Heart right ventricle (tissue), 16 donors: ENCODE measurements around the gene PDCD2. TPM values are rescaled to one million over a fixed set of nuclear protein-coding genes. Genes with fewer than 3 reads are reported as not detected.

Experiments
- ATAC-seq, 8 donors: fragments of 200-7000 bp; cut with Tn5 transposase; one replicate each; pipeline ENCODE4 v1.9.1; 2020; ENCODE audit warnings: mild to moderate bottlenecking in 8 of 8, moderate library complexity in 8 of 8, moderate number of reproducible peaks in 1 of 8
- DNase-seq, 2 donors: peaks; one replicate each; pipeline ENCODE4 v3.0.0-alpha.2; 2020
- H3K27ac ChIP-seq, 10 donors: fragments of 200-600 bp; sonication (generic) in 2 of 10; one replicate each; pipeline versions ENCODE4 v1.5.0 to v1.8.0; 2020 to 2022; ENCODE audit warnings: mild to moderate bottlenecking in 3 of 10
- H3K27me3 ChIP-seq, 7 donors: fragments of 200-600 bp; one replicate each; pipeline ENCODE4 v1.8.0; 2021 to 2022; ENCODE audit warnings: mild to moderate bottlenecking in 2 of 7
- H3K36me3 ChIP-seq, 9 donors: fragments of 200-600 bp; sonication (generic) in 1 of 9; one replicate each; pipeline versions ENCODE4 v1.5.0 to v1.8.0; 2020 to 2022; ENCODE audit warnings: mild to moderate bottlenecking in 2 of 9
- H3K4me1 ChIP-seq, 9 donors: fragments of 200-600 bp; sonication (generic) in 1 of 9; one replicate each; pipeline versions ENCODE4 v1.5.0 to v1.8.0; 2020 to 2022; ENCODE audit warnings: mild to moderate bottlenecking in 4 of 9
- H3K4me3 ChIP-seq, 10 donors: fragments of 200-600 bp; sonication (generic) in 2 of 10; one replicate each; pipeline versions ENCODE4 v1.5.0 to v1.8.0; 2020 to 2022; ENCODE audit warnings: mild to moderate bottlenecking in 7 of 10, moderate library complexity in 2 of 10
- H3K9me3 ChIP-seq, 11 donors: fragments of 200-600 bp in 10 of 11; sonication (generic) in 2 of 11; one replicate each; pipeline versions ENCODE4 v1.5.0 to v1.8.0; 2013 to 2022; ENCODE audit warnings: mild to moderate bottlenecking in 2 of 11, control low read depth in 1 of 11, moderate library complexity in 1 of 11
- CTCF ChIP-seq, 9 donors: fragments of 200-600 bp; sonication (generic) in 2 of 9; IDR thresholded peaks; one replicate each; pipeline versions ENCODE4 v1.5.0 to v1.8.0; 2021 to 2022; ENCODE audit warnings: antibody characterized with exemption in 9 of 9, mild to moderate bottlenecking in 5 of 9, moderate library complexity in 1 of 9
- WGBS, 2 donors: extraction: QIAGEN DNeasy Blood & Tissue Kit; methylation state at CpG; one replicate each; pipeline ENCODE4 v1.1.7; 2013; ENCODE audit warnings: inconsistent platforms in 1 of 2; 5-methylcytosine and 5-hydroxymethylcytosine counted together
- intact Hi-C, 10 donors: fragments of 100-400 bp; cut with DNase I; formaldehyde crosslinking; loops; one replicate each; pipeline versions ENCODE4 v1.11.1 to v1.14.2; 2022
- polyA plus RNA-seq, 2 donors: library from polyadenylated mRNA; stranded (reverse); fragments of 200-250 nt; gene quantifications; one replicate each; pipeline ENCODE4 v1.2.3, GENCODE V29; 2013
- total RNA-seq, 10 donors: library from RNA; stranded (reverse); fragmentation: NEBNext Ultra II Directional in 3 of 10; extraction: Animal tissue kit (Norgen Biotek cat#: 25700) in 3 of 10; gene quantifications; one replicate each; pipeline versions ENCODE4 v1.2.1 to v1.2.4, GENCODE V29; 2021 to 2023
- donor health status: Arrhythmogenic right ventricular cardiomyopathy.
- donor health status: ischemic (EF 13 %, LVEDD 7.1; RV severe dilation, severe dysfunction).
- donor health status: healthy with polysubstance abuse.
- donor health status: DM: no; HTN: yes; CAD: no.
- donor health status: DM: no; HTN: no; CAD: no.
- donor health status: ischemic (EF 25% LVEDD 6.9; RV normal size, moderate dysfunction).
- donor health status: ischemic (EF 25% LVEDD 5.7; RV mildly dilated, moderate dysfunction).
- donor health status: healthy.
- donor health status: DM: yes; HTN: yes; CAD: no.
- donor health status: Ischemic cardiomyopathy.
- donor health status: ischemic (EF 35%, LVEDD 5.7; RV mildly dilated, moderate dysfunction).
- donor health status: nonischemic (EF 11% LVEDD 7.7; RV severe dilation, severe dysfunction).
- donor health status: DM: yes; HTN: yes; CAD: no.
- donor health status: PGD.
- donor health status: ischemic (EF 29% LVEDD 5.4; RV normal size, mild dysfunction).
- donor health status: nonischemic (EF 23%, LVEDD 6.1; RV moderate dilation, normal function).

PDCD2 gene
- total and polyA plus RNA-seq, 12 donors = 20.0 to 45.5 (median 34.0) TPM

GRCh38 chr6:170545405-170545804 is 39.0 kb downstream of the PDCD2 start:
- H3K4me1 ChIP-seq = peaks cover 9 to 78% (median 39%) of the 10 kb centered on the region in 9 donors
- WGBS, 2 donors = 13 to 14% methylated on average over 2 of the region's 2 CpGs
- H3K27ac ChIP-seq = no peak overlapping the region
- ATAC-seq = peak in 6 of 8 donors; percentile 66 to 90 (median 82)
- peaks cover 0 to 100% (median 65%) of the 10 kb centered on the region in 9 donors for H3K36me3 ChIP-seq
- no peaks in the 10 kb centered on the region for H3K9me3 ChIP-seq
- DNase-seq = no peak
- TF ChIP-seq CTCF (IDR thresholded peaks at IDR 0.05) = no peak
- intact Hi-C loops = no loop called here
- H3K4me3 ChIP-seq = no peak overlapping the region
- H3K27me3 ChIP-seq = no peaks in the 10 kb centered on the region

GRCh38 chr6:170542031-170542719 is 42.3 kb downstream of the PDCD2 start:
- ATAC-seq = no peak
- H3K4me1 ChIP-seq = peaks cover 3 to 54% (median 19%) of the 10 kb centered on the region in 9 donors
- H3K36me3 ChIP-seq = peaks cover 0 to 100% (median 69%) of the 10 kb centered on the region in 9 donors
- no peak overlapping the region for H3K4me3 ChIP-seq
- no peak for TF ChIP-seq CTCF (IDR thresholded peaks at IDR 0.05)
- no peaks in the 10 kb centered on the region for H3K9me3 ChIP-seq
- no peak overlapping the region for H3K27ac ChIP-seq
- 85 to 88% methylated on average over 10 of the region's 10 CpGs for WGBS, 2 donors
- H3K27me3 ChIP-seq = no peaks in the 10 kb centered on the region
- intact Hi-C loops = no loop called here
- no peak for DNase-seq

- no peak for TF ChIP-seq CTCF (IDR thresholded peaks at IDR 0.05)
- 71 to 84% methylated on average over 4 of the region's 4 CpGs for WGBS, 2 donors
- Histone ChIP-seq H3K27me3 (no peaks in the 10 kb centered on the region), H3K4me1 (peaks cover 0 to 25% (median 9%) of the 10 kb centered on the region in 9 donors), H3K4me3 (no peak overlapping the region), H3K27ac (no peak overlapping the region), H3K36me3 (peaks cover 0 to 100% (median 73%) of the 10 kb centered on the region in 9 donors), H3K9me3 (no peaks in the 10 kb centered on the region)
- DNase-seq (no peak), ATAC-seq (peak in 1 of 8 donors; percentile 48)
- intact Hi-C loops = loop anchor here in 1 of 10 donors (10.0 kb wide), 1 partner anchor 743 kb away; no protein-coding TSS in a partner anchor
Observed at GRCh38 chr6:170537329-170537728, 47.1 kb downstream of the PDCD2 start.

GRCh38 chr6:170536671-170537070 is 47.8 kb downstream of the PDCD2 start:
- H3K27me3 ChIP-seq = no peaks in the 10 kb centered on the region
- intact Hi-C loops = loop anchor here in 1 of 10 donors (10.0 kb wide), 1 partner anchor 742 kb away; no protein-coding TSS in a partner anchor
- peaks cover 0 to 100% (median 67%) of the 10 kb centered on the region in 9 donors for H3K36me3 ChIP-seq
- peaks cover 0 to 23% (median 6%) of the 10 kb centered on the region in 9 donors for H3K4me1 ChIP-seq
- no peak overlapping the region for H3K27ac ChIP-seq
- no peaks in the 10 kb centered on the region for H3K9me3 ChIP-seq
- ATAC-seq (no peak), DNase-seq (no peak)
- no peak for TF ChIP-seq CTCF (IDR thresholded peaks at IDR 0.05)
- H3K4me3 ChIP-seq = no peak overlapping the region
- 92% methylated on average over 5 of the region's 5 CpGs for WGBS, 2 donors
